GM18868 (cell line): ENCODE measurements around the gene TSHZ2.
"Not testable (repeated sequence)": the region's sequence is repeated elsewhere in the genome, so short reads cannot be mapped to it uniquely, and the experiment has no call there.

ENCODE experiments used
- ATAC-seq: cut with Tn5 transposase; IDR thresholded peaks from one replicate; pipeline ENCODE4 v1.9.1; 2021; ENCODE audit warnings: mild to moderate bottlenecking, moderate library complexity; ENCODE audit not compliant: unreplicated experiment

The TSHZ2 gene

DNA sequence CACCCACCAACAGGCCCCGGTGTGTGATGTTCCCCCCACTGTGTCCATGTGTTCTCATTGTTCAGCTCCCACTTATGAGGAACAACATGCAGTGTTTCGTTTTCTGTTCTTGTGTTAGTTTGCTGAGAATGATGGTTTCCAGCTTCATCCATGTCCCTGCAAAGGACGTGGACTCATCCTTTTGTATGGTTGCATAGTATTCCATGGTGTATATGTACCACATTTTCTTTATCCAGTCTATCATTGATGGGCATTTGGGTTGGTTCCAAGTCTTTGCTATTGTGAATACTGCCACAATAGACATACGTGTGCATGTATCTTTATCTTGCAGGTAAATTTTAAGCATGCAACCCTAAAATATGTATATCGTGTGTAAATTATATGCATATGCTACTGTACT lies 52.5 kb downstream of the TSHZ2 start:
- ATAC-seq: not testable (repeated sequence)

DNA sequence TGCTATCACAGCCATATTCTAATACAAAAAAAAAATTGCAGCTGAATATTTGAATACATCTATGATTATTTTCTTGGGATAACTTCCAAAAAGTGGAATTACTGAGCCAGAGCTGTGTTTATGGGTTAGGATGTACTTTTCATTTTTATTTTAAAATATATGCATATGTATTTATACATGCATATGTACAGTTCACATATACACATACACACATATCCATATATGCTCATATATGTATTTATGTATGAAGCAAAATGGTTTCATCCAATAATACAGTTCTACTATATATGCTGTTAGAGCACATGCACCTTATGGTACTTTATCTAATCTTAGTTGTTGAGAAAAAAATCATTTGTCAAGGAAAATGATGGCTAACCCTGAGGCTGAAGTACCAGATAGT lies 54.9 kb downstream of the TSHZ2 start:
- ATAC-seq: no peak

DNA sequence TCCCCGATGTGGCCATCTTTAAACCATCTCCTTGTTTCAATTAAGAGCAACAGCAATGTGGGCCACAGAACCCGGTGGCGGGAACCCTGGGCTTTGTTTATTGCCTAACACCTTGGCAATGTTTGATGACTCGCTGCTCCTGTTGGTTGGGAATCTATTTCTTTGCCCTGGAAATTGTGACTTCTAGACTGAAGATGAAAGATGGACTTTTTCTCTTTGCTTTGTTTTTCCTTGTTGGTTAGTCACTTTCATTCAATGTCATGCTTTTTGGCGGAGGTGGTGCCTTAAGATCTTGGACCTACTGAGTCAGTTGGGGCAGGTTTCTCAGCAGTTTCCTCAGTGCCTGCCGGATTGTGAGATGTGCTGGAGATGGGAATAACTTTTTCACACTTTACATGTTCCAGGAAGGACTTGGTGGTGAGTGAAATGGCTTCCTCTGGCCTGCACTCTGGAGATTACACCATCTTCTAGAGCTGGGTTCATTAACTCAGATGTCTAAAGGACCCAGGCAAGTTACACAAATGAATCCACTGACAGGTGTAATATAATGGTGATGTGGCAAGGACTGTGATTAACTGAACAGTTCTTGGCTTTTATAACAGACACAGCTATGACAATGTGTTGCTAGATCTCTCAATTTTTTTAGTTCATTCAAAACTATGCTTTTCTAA lies 56.3 kb downstream of the TSHZ2 start:
- no peak for ATAC-seq

DNA sequence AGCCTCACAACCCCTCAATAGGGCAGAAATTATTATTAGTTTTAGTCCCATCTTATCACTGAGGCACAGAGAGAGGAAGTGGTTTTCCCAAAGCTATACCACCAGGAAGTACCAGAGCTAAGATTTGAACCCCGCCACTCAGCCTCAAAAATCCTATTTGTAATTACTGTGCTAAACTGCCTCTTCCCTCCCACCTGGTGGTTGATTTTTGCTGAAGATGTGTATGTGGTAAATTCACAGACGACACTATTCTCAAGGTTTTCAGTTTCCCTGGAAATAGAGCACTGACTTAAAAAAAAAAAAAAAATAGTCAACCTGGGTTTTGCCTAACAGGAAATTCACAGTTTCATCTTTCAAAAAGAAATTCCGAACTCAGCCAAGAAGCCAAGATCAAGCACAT lies 57.9 kb downstream of the TSHZ2 start:
- no peak for ATAC-seq

DNA sequence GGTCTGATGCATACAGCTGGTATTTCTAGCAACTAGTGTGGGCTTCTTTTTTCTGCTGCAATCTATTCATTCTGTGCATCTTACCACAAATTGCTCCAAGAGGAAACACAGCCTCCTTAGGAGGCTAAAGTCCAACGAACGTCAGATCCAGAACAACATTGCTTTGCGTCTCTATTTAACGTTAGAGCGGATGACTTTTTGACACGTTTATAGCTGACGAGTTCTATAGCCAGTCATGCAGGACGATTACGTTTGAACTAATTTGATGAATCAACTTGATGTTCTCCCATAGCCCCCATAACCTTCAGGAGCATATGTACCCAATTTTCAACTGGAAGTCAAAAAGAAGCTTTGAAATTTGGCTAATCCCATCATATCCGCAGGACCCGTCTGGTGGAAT lies 59.9 kb downstream of the TSHZ2 start:
- no peak for ATAC-seq

DNA sequence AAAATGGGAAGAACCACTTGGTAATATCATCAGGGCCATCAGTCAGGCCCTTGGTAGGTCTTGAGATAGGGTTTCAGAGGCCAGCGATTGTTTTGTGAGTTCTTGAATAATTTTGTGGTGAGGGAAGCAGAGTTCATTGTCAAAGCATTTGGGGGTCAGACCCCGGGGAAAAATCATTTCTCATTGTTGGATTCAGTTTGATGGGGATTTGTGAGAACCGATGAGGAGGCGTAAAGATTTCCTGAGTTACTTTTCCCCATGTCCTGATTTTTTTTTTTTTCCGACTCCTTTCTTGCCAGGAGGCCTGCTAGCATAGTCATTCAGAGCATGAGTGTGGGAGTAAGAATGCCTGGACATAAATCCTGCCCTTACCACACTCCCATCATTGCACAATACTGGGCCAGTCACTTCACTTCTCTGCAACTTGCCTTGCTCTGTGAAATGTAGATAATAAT lies 60.3 kb downstream of the TSHZ2 start:
- no peak for ATAC-seq

DNA sequence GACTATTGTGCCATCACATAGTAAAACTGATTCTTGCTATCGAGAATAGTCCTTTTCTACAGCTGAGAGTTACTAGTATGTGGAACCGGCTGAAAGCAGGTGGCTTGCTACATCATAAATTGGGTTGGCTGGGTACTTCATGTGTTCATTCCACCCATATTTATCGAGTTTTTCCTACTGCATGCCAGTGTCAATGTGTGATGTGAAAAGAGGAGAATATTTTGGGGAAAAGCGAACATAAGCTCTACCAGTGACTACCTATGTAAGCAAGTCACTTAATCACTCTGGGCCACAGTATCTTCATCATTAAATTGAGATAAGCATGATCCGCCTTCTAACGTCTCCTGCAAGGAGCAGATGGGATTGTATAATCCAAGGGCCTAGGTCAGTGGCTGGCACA lies 61.0 kb downstream of the TSHZ2 start:
- ATAC-seq: no peak

DNA sequence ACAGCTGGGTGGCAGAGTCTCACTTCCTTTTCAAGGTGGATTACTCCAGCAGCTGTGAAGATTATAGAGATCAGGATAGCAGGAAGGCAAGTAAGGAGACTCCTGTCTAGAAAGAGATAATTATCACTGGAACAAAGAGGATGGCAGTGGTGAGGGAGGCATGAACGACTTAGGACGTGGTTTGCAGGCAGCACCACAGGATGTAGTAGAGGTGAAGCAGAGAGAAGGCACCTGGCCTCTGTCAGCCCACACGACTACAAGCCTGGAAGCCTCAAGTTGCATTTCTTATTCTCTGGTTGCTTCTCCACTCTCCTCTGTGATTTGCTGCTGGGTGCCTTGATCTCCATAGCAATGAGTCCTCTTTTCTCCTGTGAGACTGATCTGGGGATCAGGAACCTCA lies 62.7 kb downstream of the TSHZ2 start:
- no peak for ATAC-seq

DNA sequence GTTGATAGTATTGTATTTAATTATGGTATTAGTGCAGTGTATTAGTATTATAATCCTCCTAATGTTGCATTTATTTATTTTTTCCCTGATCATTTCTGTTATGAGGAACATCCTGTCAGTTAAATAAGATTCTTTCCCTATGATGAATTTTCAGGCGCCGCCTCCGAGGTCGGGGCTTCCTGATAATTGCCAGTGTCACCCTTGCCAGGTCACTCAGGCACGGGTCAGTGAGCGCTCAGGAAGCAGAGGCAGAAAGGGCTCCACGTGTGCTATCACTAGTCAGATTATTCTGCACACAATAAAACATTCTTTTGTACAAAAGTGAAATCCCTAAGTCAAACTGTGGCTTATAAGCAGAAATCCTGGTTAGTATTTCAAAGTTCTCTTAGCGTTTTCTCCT lies 64.8 kb downstream of the TSHZ2 start:
- no peak for ATAC-seq

DNA sequence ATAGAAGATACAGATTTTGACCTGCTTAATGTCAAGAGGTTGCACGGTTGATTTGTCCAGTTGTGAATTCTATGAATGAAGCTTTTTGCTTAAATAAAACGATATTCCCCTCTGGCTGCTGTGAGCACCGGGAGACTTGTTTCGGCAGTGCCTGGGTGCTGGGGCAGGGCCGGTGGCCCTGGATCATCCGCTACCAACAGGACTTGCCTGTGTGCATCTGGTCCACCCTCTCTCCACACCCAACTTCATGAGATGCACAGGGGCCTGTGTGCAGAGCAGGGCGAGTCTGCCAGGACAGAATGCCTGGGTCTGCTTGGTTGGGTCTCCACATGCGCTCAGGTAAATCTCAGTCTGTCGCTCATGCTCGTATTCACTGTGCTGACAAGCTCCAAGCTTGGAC lies 65.5 kb downstream of the TSHZ2 start:
- ATAC-seq: no peak

DNA sequence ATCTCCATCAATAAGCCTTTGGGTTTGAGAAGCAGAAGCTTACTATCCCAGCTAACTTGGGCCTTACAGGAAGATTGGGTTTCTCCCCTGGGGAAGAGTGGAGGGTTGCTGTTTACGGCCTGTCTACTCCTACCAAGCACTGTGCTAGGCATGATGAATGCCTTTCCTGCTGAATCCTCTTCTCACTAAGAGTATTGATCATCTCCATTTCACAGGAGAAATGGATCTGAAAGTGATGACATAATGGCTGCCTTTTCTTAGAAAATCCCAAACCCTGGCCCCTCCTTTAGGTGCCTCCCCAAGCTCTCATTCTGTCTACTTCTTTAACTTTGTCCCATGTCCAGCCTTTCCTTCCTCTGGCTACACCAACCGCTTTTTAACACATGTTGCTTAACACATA lies 66.1 kb downstream of the TSHZ2 start:
- ATAC-seq: no peak

DNA sequence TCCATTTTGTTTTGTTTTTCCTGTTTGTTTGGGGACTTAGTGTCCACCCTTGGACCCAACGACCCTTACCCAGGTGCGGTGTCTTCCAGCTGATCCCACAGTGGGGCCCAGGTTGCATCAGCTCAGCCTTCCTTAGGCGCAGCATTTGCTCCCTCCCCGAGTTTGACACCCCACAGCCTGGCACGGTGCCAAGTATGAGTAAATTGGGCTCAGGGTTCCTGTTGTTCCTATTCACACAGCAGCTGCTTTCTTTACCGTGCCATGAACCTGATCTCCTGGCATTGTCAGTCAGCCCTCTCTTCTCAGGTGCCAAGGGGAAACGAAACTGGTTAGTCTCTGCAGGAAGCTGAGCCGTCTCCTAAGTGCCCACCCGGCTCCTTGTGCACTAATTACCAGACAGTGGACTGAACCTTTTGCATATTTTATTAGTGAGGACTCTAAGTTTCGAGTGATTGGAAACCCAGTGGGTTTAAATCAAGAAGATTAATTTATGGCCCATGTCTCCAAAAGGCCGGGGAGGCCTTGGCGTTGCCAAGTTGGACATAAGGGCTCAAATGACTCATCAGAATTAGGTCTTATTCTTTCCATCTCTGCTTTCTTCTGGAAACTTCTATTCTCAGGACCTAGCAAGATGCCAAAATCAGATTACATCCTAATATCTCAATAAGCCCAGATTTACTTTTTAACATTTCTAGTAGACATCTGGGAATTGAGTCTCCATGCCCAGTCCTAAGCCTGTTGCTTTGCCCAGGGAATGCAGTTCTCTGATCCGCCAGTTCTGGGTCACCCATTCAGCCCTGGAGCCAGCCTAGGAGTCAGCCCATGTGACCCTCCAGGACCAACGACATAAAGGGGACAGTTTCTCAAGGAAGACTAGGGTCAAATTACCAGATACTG lies 68.8 kb downstream of the TSHZ2 start:
- no peak for ATAC-seq

DNA sequence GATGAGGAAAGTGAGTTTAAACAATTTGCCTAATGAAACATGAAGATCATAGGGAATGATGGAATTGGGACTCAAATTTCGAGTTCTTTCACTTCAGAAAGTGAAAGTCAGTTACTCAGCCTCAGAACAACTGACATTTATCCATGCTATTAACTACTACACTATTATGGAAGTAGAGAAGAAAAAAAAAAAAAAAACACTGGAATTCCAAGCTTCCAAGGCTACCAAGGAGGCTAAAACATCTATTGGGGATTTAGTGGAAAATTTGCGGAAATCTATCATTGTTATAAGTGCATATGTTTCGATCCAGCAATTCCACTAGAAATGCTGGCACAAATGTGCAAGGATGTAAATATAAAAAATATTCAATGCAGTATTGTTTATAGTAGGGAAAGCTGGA lies 70.4 kb downstream of the TSHZ2 start:
- ATAC-seq: no peak

DNA sequence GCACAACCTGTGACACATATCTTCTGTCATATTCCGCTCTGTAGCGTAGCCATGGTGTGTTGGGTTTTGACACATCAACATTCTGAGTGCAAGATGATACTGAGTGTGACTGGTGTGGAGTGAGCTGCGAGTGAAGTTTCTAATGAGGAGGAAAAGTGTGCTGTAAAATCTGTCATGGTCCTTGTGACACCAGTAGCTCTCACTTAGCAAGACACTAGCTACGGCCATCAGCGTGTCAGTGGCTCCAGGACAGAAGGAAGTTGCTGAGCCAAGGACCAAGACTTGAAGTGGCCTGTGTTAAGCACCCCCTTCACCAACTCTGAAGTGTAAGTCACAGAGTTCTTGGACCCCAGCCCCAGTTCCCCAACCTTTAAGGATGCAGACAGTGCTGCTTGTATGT lies 72.1 kb downstream of the TSHZ2 start:
- no peak for ATAC-seq

DNA sequence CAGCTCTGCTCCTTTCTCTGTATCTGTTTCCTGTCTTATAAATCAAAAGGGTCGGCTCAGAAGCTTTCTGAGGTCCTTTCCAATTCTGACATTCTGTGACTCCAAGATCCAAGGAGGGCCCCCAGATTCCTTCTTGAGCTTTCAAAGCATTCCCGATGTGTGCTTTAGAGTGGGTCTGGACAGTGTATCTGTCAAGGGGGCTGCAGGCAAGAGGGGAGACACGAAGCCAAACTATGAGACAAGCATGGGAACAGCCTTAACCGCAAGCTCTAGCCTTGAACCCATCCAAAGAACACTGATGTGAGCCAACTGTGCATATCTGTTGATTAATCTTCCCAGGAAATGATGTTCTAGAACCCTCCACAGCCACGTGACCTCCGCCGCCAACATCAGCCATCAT lies 73.8 kb downstream of the TSHZ2 start:
- no peak for ATAC-seq

DNA sequence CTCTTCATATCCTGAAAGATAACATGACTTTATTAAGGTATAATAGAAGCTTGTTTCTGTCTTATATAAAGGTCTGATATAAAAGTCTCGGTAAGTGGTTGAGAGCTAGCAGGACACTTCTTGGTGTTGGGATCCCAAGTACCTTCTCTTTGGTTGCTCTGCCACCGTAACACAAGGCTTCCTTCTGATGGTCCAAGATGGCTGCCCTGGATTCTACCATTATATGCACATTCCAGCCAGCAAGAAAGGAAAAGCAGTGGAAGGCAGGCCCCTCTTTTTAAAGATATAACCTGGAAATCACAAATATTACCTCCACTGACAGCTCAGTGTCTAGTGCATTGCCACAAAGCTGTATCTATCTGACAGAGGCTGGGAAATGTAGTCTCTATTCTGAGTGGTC lies 75.0 kb downstream of the TSHZ2 start:
- ATAC-seq: no peak

DNA sequence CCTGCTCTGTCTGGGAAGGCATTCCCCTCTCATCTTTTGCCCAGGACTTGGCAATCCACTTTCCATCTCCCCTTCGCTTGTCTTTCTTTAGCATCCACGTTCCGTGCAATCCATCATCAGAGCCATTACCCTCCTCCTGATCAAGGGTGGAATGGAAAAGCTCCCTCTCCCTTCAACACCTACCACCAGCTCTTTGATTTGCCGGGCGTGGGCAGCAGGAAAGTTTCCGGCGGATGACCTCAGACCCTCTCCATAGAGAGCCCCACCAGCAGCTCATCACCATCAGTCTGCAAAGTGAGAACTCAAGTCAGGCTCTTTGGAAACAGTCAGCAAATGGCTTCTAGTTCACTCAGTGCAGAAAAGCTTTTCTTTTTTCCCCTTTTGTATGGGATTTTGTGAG lies 76.2 kb downstream of the TSHZ2 start:
- no peak for ATAC-seq

DNA sequence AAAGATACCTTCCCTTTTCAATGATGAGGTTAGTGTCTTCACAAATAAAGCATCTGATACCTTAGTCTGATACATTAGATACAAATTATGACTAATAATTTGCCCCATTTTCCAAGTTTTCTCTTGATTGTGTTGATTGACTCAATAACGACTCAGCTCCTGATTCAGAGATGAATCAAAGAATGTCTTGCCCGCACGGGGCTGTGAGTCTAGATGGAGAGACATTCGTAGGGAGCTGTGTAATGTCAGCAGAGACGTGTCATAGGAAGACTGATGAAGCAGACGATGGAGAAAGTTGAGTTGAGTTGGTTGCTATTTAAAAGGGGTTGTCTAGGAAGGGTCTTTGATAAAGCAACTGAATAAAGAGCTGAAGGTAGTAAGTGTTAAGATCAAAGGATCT lies 78.2 kb downstream of the TSHZ2 start:
- no peak for ATAC-seq

DNA sequence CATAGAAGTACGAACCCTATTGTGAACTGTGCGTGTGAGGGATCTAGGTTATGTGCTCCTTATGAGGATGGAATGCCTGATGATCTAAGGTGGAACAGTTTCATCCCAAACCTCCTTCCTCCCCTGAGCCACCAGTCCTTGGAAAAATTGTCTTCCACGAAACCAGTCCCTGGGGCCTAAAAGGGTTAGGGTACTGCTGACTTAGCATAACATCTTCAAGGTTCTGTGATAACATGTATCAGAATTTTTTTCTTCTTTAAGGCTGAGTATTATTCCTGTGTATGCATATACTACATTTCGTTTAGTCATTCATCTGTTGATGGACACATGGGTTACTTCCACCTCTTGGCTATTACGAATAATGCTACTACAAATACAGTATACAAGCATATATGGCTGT lies 80.2 kb downstream of the TSHZ2 start:
- ATAC-seq: no peak

DNA sequence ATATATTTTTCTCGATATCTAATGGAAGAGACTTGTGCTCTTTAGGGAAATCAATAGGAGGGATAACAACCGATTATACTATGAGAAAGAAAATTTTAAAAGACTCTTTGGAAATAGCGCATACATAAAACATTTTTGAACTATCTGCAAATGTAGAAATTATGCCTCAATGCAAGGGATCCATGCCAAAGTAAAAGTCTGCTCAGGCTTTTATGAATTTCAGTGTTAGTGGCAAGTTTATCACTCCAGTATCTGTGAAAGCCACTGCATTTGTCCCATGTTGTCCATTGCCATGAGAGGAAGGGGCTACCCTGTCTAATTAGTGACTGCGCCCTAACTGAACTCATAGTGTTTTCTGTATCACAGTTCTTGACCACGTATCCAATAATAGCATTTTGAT lies 81.4 kb downstream of the TSHZ2 start:
- ATAC-seq: no peak

DNA sequence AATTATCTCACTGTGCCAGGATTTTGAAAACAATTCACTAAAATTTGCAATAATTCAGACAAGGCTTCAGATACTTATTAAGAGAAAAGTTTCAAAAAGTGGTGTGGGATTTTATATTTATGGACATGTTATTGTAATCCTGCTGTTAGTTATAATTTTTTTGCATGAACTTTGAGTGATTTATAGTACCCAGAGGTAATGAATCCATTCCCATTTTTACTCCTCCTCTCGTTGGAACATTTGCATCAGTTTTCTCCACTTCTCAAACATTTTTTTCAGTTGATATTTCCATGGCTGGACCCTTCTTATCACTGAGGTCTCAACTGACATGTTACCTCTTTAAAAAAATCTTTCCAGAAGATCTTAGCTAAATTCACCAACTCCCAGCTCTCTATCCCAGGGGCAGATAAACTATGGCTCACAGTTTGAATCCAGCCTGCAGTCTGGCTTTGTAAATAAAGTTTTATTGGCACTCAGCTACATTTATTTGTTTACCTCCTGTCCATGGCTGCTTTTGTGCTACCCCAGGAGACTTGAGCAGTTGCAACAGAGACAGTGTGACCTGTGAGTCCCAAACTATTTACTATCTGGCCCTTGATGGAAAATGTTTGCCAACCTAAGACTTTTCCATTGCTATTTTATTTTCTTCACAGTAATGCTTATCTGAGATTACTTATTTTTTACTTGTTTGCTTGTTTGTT lies 83.4 kb downstream of the TSHZ2 start:
- no peak for ATAC-seq

DNA sequence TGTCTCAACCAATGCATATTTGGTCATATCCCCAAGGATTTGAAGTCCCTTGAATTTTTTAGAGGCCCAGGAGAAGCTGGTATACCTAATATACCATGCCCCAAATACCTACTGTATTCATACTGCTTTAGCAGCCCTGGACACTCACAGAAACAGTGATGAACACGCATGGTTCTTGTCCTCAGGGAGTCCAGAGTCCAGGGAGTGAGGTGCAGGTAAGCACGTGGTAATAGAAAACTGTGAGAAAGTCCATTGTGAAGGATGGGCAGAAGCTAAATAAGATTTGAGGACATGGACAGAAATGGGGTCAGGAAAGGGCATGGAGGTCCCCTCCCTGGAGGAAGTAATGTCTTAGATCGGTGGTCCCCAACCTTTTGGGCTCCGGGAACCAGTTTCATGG lies 85.4 kb downstream of the TSHZ2 start:
- ATAC-seq: no peak
